NT2/D1 (cell line): ENCODE measurements around the gene TEX13D.
"Not testable (repeated sequence)": the region's sequence is repeated elsewhere in the genome, so short reads cannot be mapped to it uniquely, and the experiment has no call there.

Experiments used
- DNase-seq: peaks from one replicate; pipeline ENCODE4 v3.0.0-alpha.2; 2011; ENCODE audit warnings: low read depth, low spot score
- H3K27me3 ChIP-seq: 2 replicates; pipeline ENCODE4 v1.6.0; 2011; ENCODE audit warnings: mild to moderate bottlenecking; ENCODE audit not compliant: insufficient read length, insufficient read depth
- H3K36me3 ChIP-seq: 2 replicates; pipeline ENCODE4 v1.6.1; 2011; ENCODE audit warnings: mild to moderate bottlenecking, low read length, mixed read lengths; ENCODE audit not compliant: insufficient read depth, insufficient read length
- H3K4me1 ChIP-seq: 2 replicates; pipeline ENCODE4 v1.5.1; 2011; ENCODE audit not compliant: insufficient read depth, insufficient read length
- H3K4me3 ChIP-seq: 2 replicates; pipeline ENCODE4 v1.5.1; 2011; ENCODE audit warnings: low read depth; ENCODE audit not compliant: insufficient read length
- H3K9ac ChIP-seq: 2 replicates; pipeline ENCODE4 v1.6.0; 2011; ENCODE audit warnings: low read depth; ENCODE audit not compliant: insufficient read length
- H3K9me3 ChIP-seq: 2 replicates; pipeline ENCODE4 v1.5.1; 2011; ENCODE audit warnings: mild to moderate bottlenecking, low read length; ENCODE audit not compliant: insufficient read depth
- SUZ12 ChIP-seq: IDR thresholded peaks from 2 replicates; pipeline ENCODE4 v1.6.1; 2011; ENCODE audit not compliant: insufficient read length, insufficient read depth; ENCODE audit errors: extremely low read depth
- YY1 ChIP-seq: IDR thresholded peaks from 2 replicates; pipeline ENCODE4 v1.6.1; 2011; ENCODE audit not compliant: insufficient read length, insufficient read depth
- ZNF274 ChIP-seq: IDR thresholded peaks from 2 replicates; pipeline ENCODE4 v1.6.1; 2011; ENCODE audit warnings: mild to moderate bottlenecking, low read depth, low read length

Gene TEX13D

DNA sequence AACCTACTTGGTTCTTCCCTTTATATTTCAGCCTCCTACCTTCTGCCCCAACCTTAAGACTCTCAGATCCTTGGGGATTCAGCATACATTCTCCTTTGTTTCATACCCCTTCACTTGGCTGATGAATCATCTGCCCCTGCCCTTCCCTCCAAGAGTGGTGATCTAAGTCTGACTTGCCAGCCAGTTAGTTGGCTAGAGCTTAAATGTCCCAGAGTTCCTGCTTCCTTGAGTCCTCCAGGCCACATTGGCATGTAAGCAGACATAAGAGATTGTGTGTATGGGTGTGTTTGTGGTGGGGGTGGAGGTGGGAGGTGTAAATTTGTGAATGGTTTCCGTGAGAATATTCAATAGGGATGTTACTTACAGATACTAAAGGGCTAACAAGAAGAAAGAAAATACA lies 3.7 kb upstream of the TEX13D start:
- Histone ChIP-seq H3K4me1 (no peaks in the 10 kb centered on the region), H3K36me3 (no peaks in the 10 kb centered on the region), H3K9ac (no peak overlapping the region), H3K27me3 (no peaks in the 10 kb centered on the region), H3K4me3 (no peak overlapping the region), H3K9me3 (no peaks in the 10 kb centered on the region)
- no peak for DNase-seq
- TF ChIP-seq YY1, result no peak
- TF ChIP-seq SUZ12, result no peak
- no peak for TF ChIP-seq ZNF274

DNA sequence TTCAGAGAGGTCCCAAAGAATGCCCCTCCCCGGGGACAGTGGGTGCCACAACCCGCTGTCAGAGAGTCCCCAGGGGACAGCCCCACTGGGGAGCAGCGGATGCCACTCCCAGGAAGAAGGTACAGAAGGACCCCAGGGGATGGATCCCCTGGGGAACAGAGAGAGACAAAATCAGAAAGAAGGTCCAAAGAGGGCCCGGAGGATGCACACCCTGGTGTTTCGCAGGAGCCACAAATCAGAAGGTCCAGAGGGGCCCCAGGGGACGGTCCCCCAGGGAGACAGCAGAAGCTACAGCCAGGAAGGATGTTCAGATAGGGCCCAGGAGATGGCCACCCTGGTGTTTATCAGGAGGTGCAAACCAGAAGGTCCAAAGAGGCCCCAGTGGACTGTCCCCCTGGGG lies 1.4 kb downstream of the TEX13D start:
- H3K4me3 ChIP-seq, result no peak overlapping the region
- no peak for DNase-seq
- TF ChIP-seq SUZ12 (no peak), ZNF274 (no peak), YY1 (no peak)
- no peaks in the 10 kb centered on the region for H3K9me3 ChIP-seq
- H3K4me1 ChIP-seq, result no peaks in the 10 kb centered on the region
- H3K27me3 ChIP-seq, result no peaks in the 10 kb centered on the region
- no peaks in the 10 kb centered on the region for H3K36me3 ChIP-seq
- no peak overlapping the region for H3K9ac ChIP-seq

DNA sequence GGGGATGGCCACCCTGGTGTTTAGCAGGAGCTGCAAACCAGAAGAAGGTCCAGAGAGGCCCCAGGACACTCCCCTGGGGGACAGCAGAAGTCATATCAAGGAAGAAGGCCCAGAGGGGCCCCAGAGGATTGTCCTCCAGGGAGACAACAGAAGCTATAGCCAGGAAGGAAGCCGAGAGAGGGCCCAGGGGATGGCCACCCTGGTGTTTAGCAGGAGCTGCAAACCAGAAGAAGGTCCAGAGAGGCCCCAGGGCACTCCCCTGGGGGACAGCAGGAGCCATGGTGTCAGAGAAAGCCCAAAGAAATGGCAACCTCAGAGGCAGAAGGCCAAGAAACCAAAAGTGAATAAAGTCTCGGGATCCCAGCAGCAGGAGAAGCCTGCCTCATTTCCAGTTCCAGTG lies 2.1 kb downstream of the TEX13D start:
- H3K36me3 ChIP-seq, H3K4me3 ChIP-seq, H3K27me3 ChIP-seq, H3K9ac ChIP-seq, DNase-seq, H3K4me1 ChIP-seq, H3K9me3 ChIP-seq: not testable (repeated sequence)

DNA sequence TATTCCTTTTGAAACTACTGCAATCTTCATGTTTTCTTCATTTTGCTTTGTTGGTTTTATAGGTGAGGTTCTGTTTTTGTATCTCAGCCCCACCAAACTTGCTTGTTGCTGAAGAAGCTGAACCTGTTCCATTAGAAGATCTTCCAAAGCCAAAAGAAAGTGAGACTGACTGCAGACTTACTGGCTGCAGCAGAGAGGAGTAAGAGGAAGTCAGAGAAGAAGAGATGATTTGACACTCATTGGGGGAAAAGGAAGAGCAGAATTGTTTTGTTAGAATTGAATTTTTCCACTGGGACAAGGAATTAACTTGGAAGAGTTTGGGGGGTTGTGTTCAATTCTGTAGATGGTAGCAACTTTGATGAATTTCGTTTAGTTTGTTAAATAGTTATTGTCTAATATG lies 3.1 kb downstream of the TEX13D start:
- H3K9ac ChIP-seq, result no peak overlapping the region
- H3K4me1 ChIP-seq, result no peaks in the 10 kb centered on the region
- no peak for DNase-seq
- no peaks in the 10 kb centered on the region for H3K9me3 ChIP-seq
- no peak overlapping the region for H3K4me3 ChIP-seq
- no peaks in the 10 kb centered on the region for H3K36me3 ChIP-seq
- no peaks in the 10 kb centered on the region for H3K27me3 ChIP-seq
- TF ChIP-seq YY1 (no peak), ZNF274 (no peak), SUZ12 (no peak)

DNA sequence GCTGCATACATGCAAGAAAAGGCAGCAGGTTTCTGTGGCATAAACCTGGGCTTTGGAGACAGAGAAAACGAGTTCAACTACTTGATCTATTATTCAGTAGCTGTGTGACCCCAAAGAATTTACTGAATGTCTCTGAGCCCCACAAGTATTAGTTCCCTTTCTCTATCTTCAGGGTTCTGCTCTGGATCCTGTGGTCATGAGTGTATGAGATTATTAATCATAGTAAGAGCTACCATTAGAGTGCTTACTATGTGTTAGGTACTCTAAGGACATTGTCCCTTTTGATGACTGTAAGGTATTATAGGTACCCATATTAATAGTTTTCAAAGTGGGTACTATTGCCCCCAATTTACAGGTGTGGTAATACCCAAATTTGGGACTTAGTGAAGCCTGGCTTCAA lies 5.5 kb downstream of the TEX13D start:
- no peaks in the 10 kb centered on the region for H3K9me3 ChIP-seq
- H3K27me3 ChIP-seq, result no peaks in the 10 kb centered on the region
- H3K9ac ChIP-seq, result no peak overlapping the region
- H3K36me3 ChIP-seq, result no peaks in the 10 kb centered on the region
- H3K4me3 ChIP-seq, result no peak overlapping the region
- H3K4me1 ChIP-seq, result no peaks in the 10 kb centered on the region
- TF ChIP-seq SUZ12 (no peak), ZNF274 (no peak), YY1 (no peak)
- DNase-seq, result no peak

DNA sequence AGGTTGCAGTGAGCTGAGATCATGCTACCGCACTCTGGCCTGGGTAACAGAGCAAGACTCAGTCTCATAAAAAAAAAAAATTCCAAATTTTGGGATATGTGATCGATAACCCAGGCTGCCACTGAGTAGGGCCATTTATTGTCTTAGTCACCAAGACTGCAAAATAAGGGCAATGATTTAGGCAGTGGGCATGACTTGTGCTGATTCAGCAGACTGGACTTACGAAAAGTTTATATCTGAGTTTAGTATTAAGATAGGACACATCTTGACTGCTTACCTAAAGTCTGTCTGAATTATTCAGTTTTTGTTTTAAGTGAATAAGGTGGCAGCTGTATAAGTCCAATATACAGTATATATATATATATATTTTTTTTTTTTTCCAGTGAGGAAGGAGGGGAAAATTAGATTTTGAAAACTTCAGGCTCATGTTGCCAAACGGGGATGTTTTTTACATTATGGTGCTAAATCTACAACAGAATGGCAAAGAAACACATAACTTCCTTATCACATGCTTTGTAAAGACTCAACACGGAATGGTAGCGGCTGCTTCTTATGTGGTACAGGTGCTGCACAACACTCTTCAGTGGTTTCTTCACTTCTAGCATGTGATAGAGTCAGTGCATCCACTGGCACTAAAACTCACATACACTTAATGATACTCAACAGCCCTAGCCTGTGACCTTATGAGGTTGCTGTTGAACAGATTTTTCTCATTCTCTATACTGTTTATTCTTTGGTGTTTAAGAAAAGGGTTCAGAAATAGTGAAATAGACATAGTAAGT lies 6.5 kb downstream of the TEX13D start:
- Histone ChIP-seq H3K27me3 (no peaks in the 10 kb centered on the region), H3K9ac (no peak overlapping the region), H3K4me3 (no peak overlapping the region), H3K4me1 (no peaks in the 10 kb centered on the region), H3K36me3 (no peaks in the 10 kb centered on the region), H3K9me3 (no peaks in the 10 kb centered on the region)
- DNase-seq, result no peak
- no peak for TF ChIP-seq YY1
- no peak for TF ChIP-seq SUZ12

DNA sequence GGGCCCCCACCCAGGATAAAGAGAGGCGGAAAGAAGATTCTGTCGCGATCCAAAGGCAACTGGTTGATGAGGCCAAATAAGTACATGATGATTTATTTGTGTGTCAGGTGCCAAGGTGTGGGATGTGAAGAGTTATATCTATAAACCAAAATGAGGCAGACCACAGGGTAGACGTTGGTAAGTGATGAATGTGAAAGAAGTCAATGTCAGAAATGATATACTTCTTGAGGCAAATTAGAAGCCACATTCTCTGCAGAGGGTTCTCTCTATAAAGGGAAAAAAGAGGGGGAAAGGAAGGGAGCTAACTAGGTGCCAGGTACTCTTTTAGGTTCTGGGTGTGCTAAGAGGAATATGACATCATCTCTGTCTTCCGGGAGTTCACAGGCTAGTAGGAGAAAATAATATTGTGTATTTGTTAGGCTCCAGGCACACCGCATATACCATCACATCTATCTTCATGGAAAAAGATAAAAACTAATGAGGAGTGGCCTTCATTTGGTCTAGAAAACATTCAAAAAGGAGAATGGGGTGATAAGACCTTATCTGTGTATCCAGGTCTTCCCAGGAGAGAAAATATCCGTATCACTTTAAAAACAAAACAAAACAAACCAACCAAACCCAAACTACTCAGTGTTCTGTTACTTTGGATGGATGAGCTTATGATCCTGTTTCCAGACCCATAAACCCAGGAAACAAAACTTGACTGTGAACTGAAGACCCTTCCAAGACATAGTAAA lies 9.1 kb downstream of the TEX13D start:
- Histone ChIP-seq H3K4me3 (no peak overlapping the region), H3K36me3 (no peaks in the 10 kb centered on the region), H3K27me3 (no peaks in the 10 kb centered on the region), H3K9ac (no peak overlapping the region), H3K4me1 (no peaks in the 10 kb centered on the region), H3K9me3 (no peaks in the 10 kb centered on the region)
- TF ChIP-seq SUZ12 (no peak), ZNF274 (no peak), YY1 (no peak)
- DNase-seq, result no peak
